ENCODE results near the gene ABO.
"Not testable (repeated sequence)": the region's sequence is repeated elsewhere in the genome, so short reads cannot be mapped to it uniquely, and the experiment has no call there.

The ABO gene

GRCh38 chr9:133284362-133284761 lies 9.4 kb upstream of the ABO start:
- DNase-seq (ENCODE audit: insufficient read length) = no peak
- TF ChIP-seq TAF1 (IDR thresholded peaks at IDR 0.05; ENCODE audit: borderline replicate concordance, low read depth, low read length) = no peak
- TF ChIP-seq POLR2AphosphoS5 (IDR thresholded peaks at IDR 0.05; ENCODE audit: low read depth, low read length) = no peak
- no peak for TF ChIP-seq POLR2A (IDR thresholded peaks at IDR 0.05; ENCODE audit: low read depth, low read length)
- no peak for FAIRE-seq

DNA sequence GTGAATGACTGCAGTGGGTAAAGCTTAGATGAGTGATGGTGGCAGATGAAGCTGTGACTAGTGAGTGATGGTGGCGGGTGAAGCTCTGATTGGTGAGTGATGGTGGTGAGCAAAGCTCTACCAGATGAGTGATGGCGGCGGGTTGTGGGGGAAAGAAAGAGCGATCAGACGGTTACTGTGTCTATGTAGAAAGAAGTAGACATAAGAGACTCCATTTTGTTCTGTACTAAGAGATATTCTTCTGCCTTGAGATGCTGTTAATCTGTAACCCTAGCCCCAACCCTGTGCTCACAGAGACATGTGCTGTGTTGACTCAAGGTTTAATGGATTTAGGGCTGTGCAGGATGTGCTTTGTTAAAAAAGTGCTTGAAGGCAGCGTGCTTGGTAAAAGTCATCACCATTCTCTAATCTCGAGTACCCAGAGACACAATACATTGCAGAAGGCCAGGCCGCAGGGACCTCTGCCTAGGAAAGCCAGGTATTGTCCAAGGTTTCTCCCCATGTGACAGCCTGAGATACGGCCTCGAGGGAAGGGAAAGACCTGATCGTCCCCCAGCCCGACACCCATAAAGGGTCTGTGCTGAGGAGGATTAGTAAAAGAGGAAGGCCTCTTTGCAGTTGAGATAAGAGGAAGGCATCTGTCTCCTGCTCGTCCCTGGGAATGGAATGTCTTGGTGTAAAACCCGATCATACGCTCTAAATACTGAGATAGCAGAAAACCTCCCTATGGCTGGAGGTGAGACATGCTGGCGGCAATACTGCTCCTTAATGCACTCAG lies 8.4 kb upstream of the ABO start:
- DNase-seq (ENCODE audit: insufficient read length); FAIRE-seq: not testable (repeated sequence)

DNA sequence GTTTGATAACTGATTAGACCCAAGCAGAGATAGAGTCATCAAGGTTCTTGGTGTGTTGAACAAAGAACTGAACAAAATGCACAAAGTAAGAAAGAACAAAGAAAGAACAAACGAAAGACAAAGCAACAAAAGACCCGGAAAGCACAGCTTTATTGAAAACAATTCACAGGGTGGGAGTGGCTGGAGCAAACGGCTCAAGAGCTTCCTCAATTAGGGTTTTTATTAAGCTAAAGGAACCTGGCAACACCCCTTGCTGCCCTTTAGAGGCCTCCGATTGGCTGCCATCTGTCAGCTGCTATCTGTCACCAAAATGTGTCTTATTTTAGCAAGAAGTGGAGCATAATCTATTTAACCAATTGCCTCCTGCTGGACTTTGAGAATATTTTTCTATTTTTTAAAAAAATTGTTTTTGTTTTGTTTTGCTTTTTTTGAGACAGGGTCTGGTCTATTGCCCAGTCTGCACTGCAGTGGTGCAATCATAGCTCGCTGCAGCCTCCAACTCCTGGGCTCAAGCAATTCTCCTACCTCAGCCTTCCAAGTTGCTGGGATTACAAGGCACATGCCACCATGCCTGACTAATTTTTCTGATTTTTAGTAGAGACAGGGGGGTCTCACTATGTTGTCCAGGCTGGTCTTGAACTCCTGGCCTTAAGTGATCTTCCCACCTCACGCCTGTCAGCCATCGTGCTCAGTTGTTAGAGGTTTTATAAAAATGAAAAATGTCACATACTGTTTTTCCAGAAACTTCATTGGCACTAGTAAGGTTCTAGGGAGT lies 7.7 kb upstream of the ABO start:
- FAIRE-seq (no peak), DNase-seq (ENCODE audit: insufficient read length) (no peak)
- TF ChIP-seq POLR2A (IDR thresholded peaks at IDR 0.05; ENCODE audit: low read depth, low read length) = no peak
- TF ChIP-seq TAF1 (IDR thresholded peaks at IDR 0.05; ENCODE audit: borderline replicate concordance, low read depth, low read length) = no peak

GRCh38 chr9:133280392-133280791 lies 5.4 kb upstream of the ABO start:
- TF ChIP-seq TAF1 (IDR thresholded peaks at IDR 0.05; ENCODE audit: borderline replicate concordance, low read depth, low read length) = no peak
- TF ChIP-seq POLR2AphosphoS5 (IDR thresholded peaks at IDR 0.05; ENCODE audit: low read depth, low read length) = no peak
- TF ChIP-seq POLR2A (IDR thresholded peaks at IDR 0.05; ENCODE audit: low read depth, low read length) = no peak
- no peak for DNase-seq (ENCODE audit: insufficient read length)
- no peak for FAIRE-seq

GRCh38 chr9:133278161-133279114 lies 3.4 kb upstream of the ABO start:
- TF ChIP-seq POLR2A (IDR thresholded peaks at IDR 0.05; ENCODE audit: low read depth, low read length) = no peak
- no peak for TF ChIP-seq POLR2AphosphoS5 (IDR thresholded peaks at IDR 0.05; ENCODE audit: low read depth, low read length)
- no peak for TF ChIP-seq TAF1 (IDR thresholded peaks at IDR 0.05; ENCODE audit: borderline replicate concordance, low read depth, low read length)
- no peak for DNase-seq (ENCODE audit: insufficient read length)
- FAIRE-seq = no peak

GRCh38 chr9:133277467-133277866 lies 2.5 kb upstream of the ABO start:
- DNase-seq (ENCODE audit: insufficient read length) (no peak), FAIRE-seq (no peak)
- TF ChIP-seq TAF1 (IDR thresholded peaks at IDR 0.05; ENCODE audit: borderline replicate concordance, low read depth, low read length) = no peak

- no peak for DNase-seq (ENCODE audit: insufficient read length)
- TF ChIP-seq POLR2A (IDR thresholded peaks at IDR 0.05; ENCODE audit: low read depth, low read length) (no peak), POLR2AphosphoS5 (IDR thresholded peaks at IDR 0.05; ENCODE audit: low read depth, low read length) (no peak), TAF1 (IDR thresholded peaks at IDR 0.05; ENCODE audit: borderline replicate concordance, low read depth, low read length) (no peak)
- FAIRE-seq = no peak
Observed at GRCh38 chr9:133276923-133277322, 1.9 kb upstream of the ABO start.

DNA sequence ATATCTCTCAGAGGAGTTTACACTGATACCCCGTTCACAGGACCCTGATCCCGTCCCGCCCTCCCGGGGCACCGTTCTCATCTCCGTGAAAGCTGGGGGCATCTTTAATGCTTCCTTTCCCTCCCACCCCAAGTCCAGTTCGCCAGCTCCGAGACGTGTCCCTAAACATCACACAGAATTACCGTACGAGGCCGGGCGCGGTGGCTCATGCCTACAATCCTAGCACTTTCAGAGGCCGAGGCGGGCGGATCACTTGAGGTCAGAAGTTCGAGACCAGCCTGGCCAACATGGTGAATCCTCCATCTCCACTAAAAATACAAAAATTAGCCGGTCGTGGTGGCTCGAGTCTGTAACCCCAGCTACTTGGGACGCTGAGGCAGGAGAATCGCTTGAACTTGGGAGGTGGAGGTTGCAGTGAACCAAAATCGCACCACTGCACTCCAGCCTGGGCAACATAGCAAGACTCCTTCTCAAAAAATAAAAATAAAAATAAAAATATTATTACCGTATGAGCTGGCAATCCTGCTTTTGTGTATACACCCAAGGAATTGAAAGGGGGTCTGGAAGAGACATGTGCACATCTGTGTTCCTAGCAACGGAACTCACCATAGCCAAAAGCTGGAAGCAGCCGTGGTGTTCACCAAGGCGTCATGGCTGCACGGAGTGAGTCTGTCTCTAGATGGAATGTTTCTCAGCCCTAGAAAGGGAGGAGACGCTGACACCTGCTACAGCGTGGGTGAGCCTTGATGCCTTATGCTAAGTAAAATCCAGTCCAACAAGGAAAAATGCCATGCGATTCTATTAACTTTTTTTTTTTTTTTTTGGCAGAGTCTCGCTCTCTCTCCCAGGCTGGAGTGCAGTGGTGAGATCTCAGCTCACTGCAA lies 1.2 kb upstream of the ABO start:
- DNase-seq (ENCODE audit: insufficient read length) (no peak), FAIRE-seq (no peak)
- no peak for TF ChIP-seq TAF1 (IDR thresholded peaks at IDR 0.05; ENCODE audit: borderline replicate concordance, low read depth, low read length)
- TF ChIP-seq POLR2A (IDR thresholded peaks at IDR 0.05; ENCODE audit: low read depth, low read length) = no peak
- no peak for TF ChIP-seq POLR2AphosphoS5 (IDR thresholded peaks at IDR 0.05; ENCODE audit: low read depth, low read length)

GRCh38 chr9:133274236-133275104 lies 531 bp downstream of the ABO start:
- TF ChIP-seq POLR2AphosphoS5 (IDR thresholded peaks at IDR 0.05; ENCODE audit: low read depth, low read length) = no peak
- TF ChIP-seq TAF1 (IDR thresholded peaks at IDR 0.05; ENCODE audit: borderline replicate concordance, low read depth, low read length) = no peak
- no peak for TF ChIP-seq POLR2A (IDR thresholded peaks at IDR 0.05; ENCODE audit: low read depth, low read length)
- FAIRE-seq (no peak), DNase-seq (ENCODE audit: insufficient read length) (no peak)

- no peak for FAIRE-seq
Observed at GRCh38 chr9:133273819-133274218, 1.2 kb downstream of the ABO start.

More at GRCh38 chr9:133273819-133274218, 1.2 kb downstream of the ABO start:
- DNase-seq (ENCODE audit: insufficient read length) = no peak
- no peak for TF ChIP-seq TAF1 (IDR thresholded peaks at IDR 0.05; ENCODE audit: borderline replicate concordance, low read depth, low read length)
- no peak for TF ChIP-seq POLR2AphosphoS5 (IDR thresholded peaks at IDR 0.05; ENCODE audit: low read depth, low read length)
- TF ChIP-seq POLR2A (IDR thresholded peaks at IDR 0.05; ENCODE audit: low read depth, low read length) = no peak
